Measurements from ENCODE around the gene KIRREL3.

DNA sequence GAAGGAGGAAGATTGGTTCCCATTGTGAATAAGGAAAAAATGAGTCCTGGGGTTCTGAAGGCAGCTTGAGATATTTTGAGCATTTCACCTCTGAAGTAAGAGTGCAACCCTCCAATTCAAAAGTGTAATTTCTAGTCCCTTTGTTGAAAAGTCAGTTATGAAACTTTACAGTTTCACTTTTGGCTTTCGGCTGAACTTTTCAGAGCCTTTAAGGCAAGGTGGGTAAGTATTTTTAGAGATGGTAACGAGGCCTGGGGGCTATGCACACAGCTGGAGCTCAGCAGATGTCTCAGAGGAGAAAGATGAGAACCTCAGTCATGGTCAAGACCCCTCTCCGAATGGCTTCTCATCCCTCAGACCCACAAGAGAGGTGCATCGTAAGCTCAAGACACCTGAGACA lies 267.6 kb downstream of the KIRREL3 start:
- TF ChIP-seq POLR2AphosphoS5 (IDR thresholded peaks at IDR 0.05; ENCODE audit: low read depth, low read length) (no peak), POLR2A (IDR thresholded peaks at IDR 0.05; ENCODE audit: low read depth, low read length) (no peak), SPI1 (IDR thresholded peaks at IDR 0.05; ENCODE audit: low read depth, low read length) (no peak)
